Measurements from ENCODE around the gene ZNF43.
"Not testable (repeated sequence)": the region's sequence is repeated elsewhere in the genome, so short reads cannot be mapped to it uniquely, and the experiment has no call there.

ZNF43 gene

DNA sequence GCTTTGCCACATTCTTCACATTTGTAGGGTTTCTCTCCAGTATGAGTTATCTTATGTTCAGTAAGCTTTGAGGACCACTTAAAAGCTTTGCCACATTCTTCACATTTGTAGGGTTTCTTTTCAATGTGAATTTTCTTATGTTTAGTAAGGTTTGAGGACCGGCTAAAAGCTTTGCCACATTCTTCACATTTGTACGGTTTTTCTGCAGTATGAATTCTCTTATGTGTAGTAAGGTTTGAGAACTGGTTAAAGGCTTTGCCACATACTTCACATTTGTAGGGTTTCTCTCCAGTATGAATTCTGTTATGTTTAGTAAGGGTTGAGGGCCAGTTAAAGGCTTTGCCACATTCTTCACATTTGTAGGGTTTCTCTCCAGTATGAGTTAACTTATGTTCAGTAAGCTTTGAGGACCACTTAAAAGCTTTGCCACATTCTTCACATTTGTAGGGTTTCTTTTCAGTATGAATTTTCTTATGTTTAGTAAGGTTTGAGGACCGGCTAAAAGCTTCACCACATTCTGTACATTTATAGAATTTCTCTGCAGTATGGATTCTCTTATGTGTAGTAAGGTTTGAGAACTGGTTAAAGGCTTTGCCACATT, 27.5 kb downstream of the ZNF43 start:
- not testable (repeated sequence) for DNase-seq (ENCODE audit: low spot score)

DNA sequence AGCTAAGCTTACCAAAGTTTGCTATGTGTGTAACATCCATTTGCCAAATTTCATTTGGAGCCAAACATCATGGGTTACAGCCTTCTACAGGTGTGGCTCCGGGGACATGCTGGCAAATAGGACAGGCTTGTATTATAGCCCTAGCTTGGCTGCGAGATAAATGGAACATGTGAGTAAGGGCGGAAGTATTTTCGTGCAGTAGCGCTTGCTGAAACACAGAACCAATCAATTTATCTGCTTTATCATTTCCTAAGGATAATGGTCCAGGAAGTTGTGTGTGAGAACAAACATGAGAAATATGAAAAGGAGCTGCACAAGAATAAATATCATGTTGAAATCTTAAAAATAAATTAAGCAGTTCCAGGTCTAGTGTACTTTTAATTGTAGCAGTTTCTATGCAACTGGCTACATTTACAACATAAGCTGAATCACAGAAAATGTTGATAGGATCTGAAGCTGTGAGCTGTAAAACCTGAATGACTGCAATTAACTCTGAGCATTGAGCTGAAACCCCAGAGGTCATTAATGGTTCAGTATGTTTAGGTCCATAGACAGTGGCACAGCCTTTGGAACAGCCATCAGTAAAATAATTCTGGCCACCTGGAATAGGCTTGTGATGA, 46.4 kb downstream of the ZNF43 start:
- no peak for DNase-seq (ENCODE audit: low spot score)

GRCh38 chr19:21786936-21787335, 49.0 kb downstream of the ZNF43 start:
- DNase-seq (ENCODE audit: low spot score): no peak

DNA sequence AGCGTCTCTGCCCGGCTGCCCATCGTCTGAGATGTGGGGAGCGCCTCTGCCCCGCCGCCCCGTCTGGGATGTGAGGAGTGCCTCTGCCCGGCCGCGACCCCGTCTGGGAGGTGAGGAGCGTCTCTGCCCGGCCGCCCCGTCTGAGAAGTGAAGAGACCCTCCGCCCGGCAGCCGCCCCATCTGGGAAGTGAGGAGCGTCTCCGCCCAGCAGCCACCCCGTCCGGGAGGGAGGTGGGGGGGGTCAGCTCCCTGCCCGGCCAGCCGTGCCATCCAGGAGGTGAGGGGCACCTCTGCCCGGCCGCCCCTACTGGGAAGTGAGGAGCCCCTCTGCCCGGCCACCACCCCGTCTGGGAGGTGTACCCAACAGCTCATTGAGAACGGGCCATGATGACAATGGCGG, 60.2 kb downstream of the ZNF43 start:
- DNase-seq (ENCODE audit: low spot score): not testable (repeated sequence)

DNA sequence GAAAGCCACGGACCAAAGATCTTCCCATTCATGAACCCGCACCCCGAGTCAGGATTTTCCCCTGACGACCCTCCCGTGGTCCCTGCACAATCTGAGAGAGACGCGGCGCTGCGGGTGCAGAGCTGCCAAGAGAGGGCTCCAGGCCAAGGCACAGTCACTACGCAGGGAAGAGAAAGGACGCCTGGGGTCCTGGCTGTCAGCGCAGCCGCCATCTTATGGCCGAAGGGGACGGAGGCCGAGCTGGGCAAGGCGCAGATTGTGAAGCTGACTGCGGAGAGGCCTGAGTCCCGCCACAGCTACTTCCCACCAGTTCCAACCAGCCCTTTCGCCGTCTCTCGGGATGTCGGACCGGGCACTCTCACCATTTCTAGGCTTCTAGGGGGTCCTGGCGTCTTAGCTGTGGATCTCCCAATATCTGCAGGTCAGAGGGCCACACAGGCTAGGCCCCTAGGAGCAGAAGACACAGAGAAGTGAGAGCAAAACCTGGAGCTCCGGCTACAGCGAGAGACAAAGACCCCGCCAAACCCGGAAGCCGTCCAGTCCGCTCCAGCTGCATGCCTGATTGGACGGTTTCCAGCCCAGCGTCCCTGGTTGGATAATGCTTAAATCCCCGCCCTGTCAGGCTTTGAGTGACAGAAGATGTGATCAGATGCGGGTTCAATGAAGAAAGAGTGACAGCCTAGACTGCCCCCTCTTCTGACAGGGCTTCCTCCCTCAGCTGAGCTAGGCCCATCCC, 68.7 kb downstream of the ZNF43 start, which contains the start of gene ZNF100:
Gene ZNF100 (minus strand): TSS at position 515 of the 736 bp plus-strand sequence. CDS start 150 bp downstream, at position 365.
- peak; percentile 87 for DNase-seq (ENCODE audit: low spot score)

GRCh38 chr19:21766705-21767064, 69.3 kb downstream of the ZNF43 start:
- not testable (repeated sequence) for DNase-seq (ENCODE audit: low spot score)

DNA sequence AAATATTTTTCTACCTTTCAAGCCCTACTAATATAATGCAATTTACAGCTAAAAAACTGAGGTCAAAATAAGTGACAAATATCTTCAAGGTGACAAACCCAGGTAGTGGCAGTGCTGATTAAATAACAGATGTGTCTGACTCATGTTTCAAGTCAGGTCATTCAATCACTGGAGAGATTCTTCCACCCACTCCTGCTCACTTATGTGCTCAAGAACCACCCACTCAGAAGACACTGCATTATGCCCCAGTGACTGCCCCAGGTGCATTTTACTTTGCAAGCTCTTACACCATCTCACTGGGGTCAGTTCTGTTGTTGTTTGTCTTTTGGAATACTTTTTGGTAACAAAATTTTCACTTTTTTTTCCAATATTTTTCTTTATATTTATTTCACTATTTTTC, 70.8 kb downstream of the ZNF43 start:
- DNase-seq (ENCODE audit: low spot score): no peak

- not testable (repeated sequence) for DNase-seq (ENCODE audit: low spot score)
Observed at GRCh38 chr19:21761547-21761946, 74.4 kb downstream of the ZNF43 start.

- DNase-seq (ENCODE audit: low spot score): no peak
Observed at GRCh38 chr19:21758296-21758695, 77.7 kb downstream of the ZNF43 start.

- DNase-seq (ENCODE audit: low spot score): not testable (repeated sequence)
Observed at GRCh38 chr19:21755555-21755954, 80.4 kb downstream of the ZNF43 start.
